IPS-11a (cell line): ENCODE data around the gene TENM3.

Experiments
- H3K4me3 ChIP-seq: one replicate; pipeline ENCODE4 v1.5.1; 2013; ENCODE audit warnings: low read depth, low read length, control low read depth

Gene TENM3

GRCh38 chr4:182252220-182252619 is 9.0 kb downstream of the TENM3 start:
- no peak overlapping the region for H3K4me3 ChIP-seq

- no peak overlapping the region for H3K4me3 ChIP-seq
These were observed 11.0 kb downstream of the TENM3 start for GRCh38 chr4:182254026-182254780.

GRCh38 chr4:182255441-182256190 is 12.4 kb downstream of the TENM3 start:
- no peak overlapping the region for H3K4me3 ChIP-seq

- H3K4me3 ChIP-seq = no peak overlapping the region
These were observed 13.8 kb downstream of the TENM3 start for GRCh38 chr4:182257016-182257415.

GRCh38 chr4:182257503-182257902 is 14.3 kb downstream of the TENM3 start:
- no peak overlapping the region for H3K4me3 ChIP-seq

GRCh38 chr4:182258441-182259000 is 15.3 kb downstream of the TENM3 start:
- H3K4me3 ChIP-seq = no peak overlapping the region

GRCh38 chr4:182261651-182262223 is 18.5 kb downstream of the TENM3 start:
- H3K4me3 ChIP-seq = no peak overlapping the region

- no peak overlapping the region for H3K4me3 ChIP-seq
These were observed 20.4 kb downstream of the TENM3 start for GRCh38 chr4:182263562-182263961.

- H3K4me3 ChIP-seq = no peak overlapping the region
These were observed 21.0 kb downstream of the TENM3 start for GRCh38 chr4:182264139-182264752.

GRCh38 chr4:182265881-182266280 is 22.7 kb downstream of the TENM3 start:
- no peak overlapping the region for H3K4me3 ChIP-seq

- no peak overlapping the region for H3K4me3 ChIP-seq
These were observed 23.8 kb downstream of the TENM3 start for GRCh38 chr4:182267048-182267447.

GRCh38 chr4:182268966-182269365 is 25.8 kb downstream of the TENM3 start:
- H3K4me3 ChIP-seq = no peak overlapping the region

- H3K4me3 ChIP-seq = no peak overlapping the region
These were observed 28.5 kb downstream of the TENM3 start for GRCh38 chr4:182271731-182272130.

- no peak overlapping the region for H3K4me3 ChIP-seq
These were observed 28.9 kb downstream of the TENM3 start for GRCh38 chr4:182272151-182272550.

GRCh38 chr4:182273191-182273935 is 30.2 kb downstream of the TENM3 start:
- H3K4me3 ChIP-seq = no peak overlapping the region

GRCh38 chr4:182276210-182277109 is 33.3 kb downstream of the TENM3 start:
- H3K4me3 ChIP-seq = no peak overlapping the region

GRCh38 chr4:182277377-182277776 is 34.2 kb downstream of the TENM3 start:
- H3K4me3 ChIP-seq = no peak overlapping the region

- H3K4me3 ChIP-seq = no peak overlapping the region
These were observed 35.5 kb downstream of the TENM3 start for GRCh38 chr4:182278729-182279128.

- no peak overlapping the region for H3K4me3 ChIP-seq
These were observed 37.4 kb downstream of the TENM3 start for GRCh38 chr4:182280436-182281111.
